COLO829 (cell line): Measurements from ENCODE around the gene LMF2.
A peak's percentile ranks its signal among the peaks of the same experiment; 100 is the strongest.
"Not testable (repeated sequence)": the region's sequence is repeated elsewhere in the genome, so short reads cannot be mapped to it uniquely, and the experiment has no call there.

Experiments
- DNase-seq: peaks from one replicate; pipeline ENCODE4 v3.0.0; 2012; ENCODE audit warnings: low spot score

The LMF2 gene

DNA sequence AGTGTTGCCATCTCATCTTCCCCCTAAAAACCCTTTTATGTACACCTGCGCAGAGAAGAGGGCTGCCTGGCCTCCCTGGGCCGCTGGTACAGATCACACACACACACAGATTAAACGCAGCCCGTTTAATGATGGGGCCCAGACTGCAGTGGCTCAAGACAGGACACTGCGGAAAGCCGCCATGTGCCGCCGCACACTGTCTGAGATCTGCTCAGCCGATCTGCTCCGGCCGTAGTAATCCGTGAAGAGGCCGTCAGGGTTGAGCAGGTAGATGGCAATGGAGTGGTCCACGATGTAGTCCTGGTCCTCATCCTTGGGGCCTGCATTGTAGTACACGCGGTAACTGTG is 15.9 kb upstream of the LMF2 start:
- DNase-seq: no peak

- DNase-seq: no peak
Measured at GRCh38 chr22:50522806-50523438, 15.4 kb upstream of the LMF2 start.

DNA sequence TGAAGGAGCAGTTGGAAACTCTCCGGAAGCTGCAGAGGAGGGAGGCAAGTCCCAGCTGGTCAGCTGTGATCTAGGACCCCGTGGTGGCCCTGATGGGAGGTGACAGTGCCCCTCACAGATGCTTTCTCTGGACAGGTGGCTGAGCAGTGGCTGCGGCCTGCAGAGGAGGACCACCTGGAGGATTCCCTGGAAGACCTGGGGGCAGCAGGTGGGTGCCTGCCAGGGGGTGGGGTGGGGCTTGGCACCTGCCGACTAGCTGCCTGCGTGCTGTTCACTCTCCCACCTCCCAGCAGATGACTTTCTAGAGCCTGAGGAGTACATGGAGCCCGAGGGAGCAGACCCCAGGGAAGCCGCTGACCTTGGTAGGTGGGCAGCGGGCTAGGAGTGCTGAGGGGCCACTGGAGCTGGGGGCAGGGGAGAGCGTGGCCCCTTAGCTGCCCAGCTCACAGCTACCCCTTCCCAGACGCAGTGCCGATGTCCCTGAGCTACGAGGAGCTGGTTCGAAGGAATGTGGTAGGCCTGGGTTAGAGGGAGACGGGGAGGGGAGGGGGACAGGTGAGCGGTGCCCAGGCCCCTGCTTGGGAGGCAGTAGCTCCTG is 14.8 kb upstream of the LMF2 start:
- no peak for DNase-seq

- DNase-seq: no peak
Measured at GRCh38 chr22:50521710-50522109, 14.2 kb upstream of the LMF2 start.

DNA sequence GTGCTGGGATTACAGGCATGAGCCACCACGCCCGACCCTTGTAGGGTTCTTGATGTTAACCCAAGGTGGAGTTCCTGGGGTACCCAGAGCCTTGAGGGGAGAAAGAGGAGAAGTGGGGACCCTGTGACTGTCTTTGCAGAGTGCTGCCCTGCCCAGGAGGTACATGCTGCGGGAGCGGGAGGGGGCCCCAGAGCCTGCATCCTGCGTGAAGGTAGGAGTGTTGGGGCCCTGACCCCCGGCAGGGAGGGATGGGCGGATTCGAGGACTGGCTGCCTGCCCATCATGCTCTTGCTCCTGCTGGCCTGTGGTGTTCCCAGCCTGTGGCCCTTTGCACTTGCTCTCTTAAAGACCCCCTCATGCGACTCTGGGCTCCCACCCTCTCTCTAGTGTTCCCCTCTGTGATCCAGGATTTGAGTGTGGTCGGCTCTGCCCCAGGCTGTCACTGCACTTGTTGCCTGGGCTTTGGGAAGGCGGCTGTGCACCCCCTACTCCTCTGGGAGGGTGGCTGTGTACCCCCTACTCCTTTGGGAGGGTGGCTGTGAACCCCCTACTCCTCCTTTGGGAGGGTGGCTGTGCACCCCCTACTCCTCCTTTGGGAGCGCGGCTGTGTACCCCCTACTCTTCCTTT is 13.4 kb upstream of the LMF2 start:
- no peak for DNase-seq

- not testable (repeated sequence) for DNase-seq
Measured at GRCh38 chr22:50520184-50520583, 12.7 kb upstream of the LMF2 start.

- DNase-seq: no peak
Measured at GRCh38 chr22:50519151-50519550, 11.6 kb upstream of the LMF2 start.

DNA sequence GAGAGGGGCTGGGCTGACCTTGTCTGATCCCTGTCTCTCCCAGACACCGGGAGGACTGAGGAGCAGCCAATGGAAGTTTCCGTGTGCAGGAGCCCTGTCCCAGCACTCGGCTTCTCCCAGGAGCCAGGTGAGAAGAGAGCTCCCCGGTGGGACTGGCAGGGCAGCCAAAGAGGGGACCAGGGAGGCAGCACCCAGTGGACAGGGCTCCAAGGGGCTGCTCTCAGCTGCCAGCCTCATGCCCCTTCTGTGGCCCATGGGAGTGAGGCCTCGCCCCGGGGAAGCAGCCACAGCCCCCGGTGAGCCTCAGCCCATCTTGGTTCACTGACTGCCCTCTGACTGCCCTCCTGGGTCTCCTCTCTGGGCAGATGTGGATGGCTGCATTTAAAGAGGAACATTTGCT is 11.1 kb upstream of the LMF2 start:
- no peak for DNase-seq

DNA sequence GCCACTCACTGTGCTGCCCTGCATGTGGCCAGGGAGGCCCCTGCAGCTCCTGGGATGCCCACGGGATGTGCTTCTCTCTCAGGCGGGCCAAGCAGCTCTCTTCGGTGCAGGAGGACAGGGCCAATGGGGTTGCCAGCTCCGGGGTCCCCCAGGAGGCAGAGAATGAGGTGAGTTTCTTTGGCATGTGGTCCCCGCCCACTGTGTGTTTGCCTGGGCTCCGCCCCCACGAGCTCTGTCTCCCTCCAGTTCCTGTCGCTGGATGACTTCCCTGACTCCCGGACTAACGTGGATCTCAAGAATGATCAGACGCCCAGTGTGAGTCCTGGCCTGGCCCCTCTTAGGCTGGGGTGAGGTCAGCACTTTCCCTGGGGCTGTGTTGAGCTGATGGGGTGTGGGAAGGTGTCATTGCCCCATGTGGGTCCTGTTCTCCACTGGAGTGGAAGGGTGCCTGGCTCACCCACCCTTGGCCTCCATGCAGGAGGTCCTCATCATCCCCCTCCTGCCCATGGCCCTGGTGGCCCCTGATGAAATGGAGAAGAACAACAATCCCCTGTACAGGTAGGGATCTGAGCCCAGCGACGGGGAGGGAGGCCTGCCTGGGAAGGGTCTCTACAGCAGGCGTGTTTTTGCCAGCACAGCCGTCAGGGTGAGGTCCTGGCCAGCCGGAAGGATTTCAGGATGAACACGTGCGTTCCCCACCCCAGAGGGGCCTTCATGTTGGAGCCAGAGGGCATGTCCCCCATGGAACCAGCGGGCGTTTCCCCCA is 10.2 kb upstream of the LMF2 start:
- DNase-seq: no peak

DNA sequence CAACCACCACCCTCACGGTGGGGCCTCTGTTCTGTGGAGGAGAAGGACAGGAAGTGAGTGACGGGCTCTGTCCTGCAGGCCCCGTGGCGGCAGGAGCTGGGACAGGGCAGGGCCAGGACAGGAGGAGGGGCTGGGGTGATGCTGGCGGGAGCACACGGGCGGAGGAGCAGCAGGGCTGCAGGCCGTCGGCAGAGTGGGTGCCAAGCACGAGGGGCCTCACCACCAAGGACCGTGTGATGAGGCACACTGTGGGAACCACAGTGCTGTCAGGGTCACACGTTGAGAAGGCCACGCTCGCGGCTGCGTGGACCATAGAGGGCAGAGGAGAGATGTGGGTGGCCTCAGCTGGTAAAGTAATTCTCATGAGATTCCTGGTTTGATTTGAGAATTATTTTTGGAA is 9.4 kb upstream of the LMF2 start:
- DNase-seq: no peak

GRCh38 chr22:50516068-50516467 is 8.6 kb upstream of the LMF2 start:
- DNase-seq: no peak

DNA sequence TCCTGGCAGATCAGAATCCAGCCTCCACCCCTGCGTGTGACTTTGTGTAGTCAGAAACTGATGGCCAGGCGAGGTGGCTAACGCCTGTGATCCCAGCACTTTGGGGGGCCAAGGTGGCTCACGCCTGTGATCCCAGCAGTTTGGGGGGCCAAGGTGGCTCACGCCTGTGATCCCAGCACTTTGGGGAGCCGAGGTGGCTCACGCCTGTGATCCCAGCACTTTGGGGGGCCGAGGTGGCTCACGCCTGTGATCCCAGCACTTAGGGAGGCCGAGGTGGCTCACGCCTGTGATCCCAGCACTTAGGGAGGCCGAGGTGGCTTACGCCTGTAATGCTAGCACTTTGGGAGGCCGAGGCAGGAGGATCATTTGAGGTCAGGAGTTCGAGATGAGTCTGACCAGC is 5.7 kb upstream of the LMF2 start:
- no peak for DNase-seq

DNA sequence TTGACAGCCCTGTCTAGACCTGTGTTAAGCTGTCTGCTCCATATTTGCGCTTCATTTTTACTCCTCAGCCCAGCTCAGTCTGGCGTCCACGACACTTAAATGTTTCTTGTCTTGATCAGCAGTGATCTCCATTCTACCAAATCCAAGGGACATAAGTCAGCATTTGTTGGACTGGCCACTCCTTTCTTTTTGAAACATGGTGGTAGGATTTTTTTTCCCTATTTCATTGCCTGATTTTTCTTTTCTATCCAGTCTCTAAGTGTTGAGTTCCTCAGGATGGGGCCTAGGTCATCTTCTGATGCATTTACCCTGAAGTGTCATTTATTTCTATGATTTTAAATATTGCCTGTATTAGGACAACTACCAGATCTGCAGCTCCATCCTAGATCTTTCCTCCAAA is 1.4 kb upstream of the LMF2 start:
- DNase-seq: no peak

DNA sequence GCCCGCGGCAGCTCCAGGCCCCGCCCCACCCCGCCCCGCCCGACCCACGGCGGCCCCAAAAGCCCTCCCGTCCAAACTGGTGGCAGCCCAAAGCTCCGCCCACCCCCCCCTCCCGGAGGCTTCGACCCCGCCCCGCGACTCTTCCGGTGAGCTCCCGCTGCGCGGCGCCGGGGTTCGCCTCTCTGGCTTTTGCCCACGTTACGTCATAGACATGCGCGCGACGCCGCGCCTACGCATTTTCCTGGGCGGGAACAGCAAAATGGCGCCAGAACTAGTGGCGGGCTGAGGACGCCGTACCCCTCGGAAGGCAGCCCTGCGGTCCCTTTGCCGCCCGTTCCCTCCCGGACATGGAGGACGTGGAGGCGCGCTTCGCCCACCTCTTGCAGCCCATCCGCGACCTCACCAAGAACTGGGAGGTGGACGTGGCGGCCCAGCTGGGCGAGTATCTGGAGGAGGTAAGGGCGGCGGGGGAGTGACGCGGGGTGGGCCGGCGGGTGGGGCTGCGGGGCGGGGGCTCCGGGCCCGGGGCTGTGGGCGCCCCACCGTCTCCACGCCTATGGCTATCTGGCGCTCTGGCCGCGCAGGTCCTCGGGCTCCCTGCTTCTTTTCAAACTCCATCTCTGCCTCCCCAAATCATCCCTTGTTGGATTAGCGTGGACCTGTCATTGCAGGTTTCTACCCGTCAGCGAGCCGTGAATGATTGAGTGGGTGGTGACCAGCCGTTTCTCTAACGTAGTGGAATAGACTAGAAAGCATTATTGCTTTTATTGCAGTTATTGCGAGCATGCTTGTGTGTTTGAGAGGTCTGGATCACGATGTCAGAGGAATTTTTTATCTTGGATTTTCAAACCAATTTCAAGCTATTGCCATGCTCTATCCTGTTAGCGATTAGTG is 736 bp upstream of the LMF2 start, which contains the start of gene NCAPH2:
Gene NCAPH2 (plus strand): TSS at position 234 of the 894 bp plus-strand sequence. CDS start 114 bp downstream, at position 348.
- DNase-seq: peak; percentile 100

- DNase-seq: no peak
Measured at GRCh38 chr22:50506611-50507420, 686 bp downstream of the LMF2 start.

- no peak for DNase-seq
Measured at GRCh38 chr22:50505776-50506610, 1.5 kb downstream of the LMF2 start.

DNA sequence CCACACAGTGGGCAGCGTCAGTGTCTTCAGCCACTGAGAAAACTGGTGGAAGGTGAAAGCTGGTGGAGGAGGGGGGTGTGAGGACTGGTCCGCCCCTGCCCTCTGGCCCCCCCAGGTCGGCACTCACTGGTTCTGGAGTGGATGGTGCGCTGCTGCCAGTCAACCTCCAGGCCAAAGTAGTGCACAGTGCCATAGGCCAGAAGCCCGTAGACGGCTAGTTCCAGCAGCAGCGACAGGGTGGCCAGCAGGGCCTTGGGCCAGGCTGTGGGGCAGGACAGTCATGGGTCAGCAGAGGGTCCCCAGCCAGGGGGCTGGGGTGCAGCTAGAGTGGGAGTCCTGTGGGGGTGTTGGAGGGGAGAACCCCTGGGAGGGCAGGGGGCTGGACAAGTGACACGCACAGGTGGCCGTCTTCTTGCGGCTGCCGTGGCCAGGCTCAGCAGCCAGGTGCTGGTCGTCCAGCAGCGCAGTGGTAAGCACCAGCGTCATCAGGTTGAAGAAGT is 2.2 kb downstream of the LMF2 start:
- DNase-seq: no peak

GRCh38 chr22:50504369-50505211 is 2.9 kb downstream of the LMF2 start:
- DNase-seq: no peak
